DND-41 (cell line): ENCODE data around the gene SLC8B1.

Experiments
- ATAC-seq: fragments of 200-7000 bp; cut with Tn5 transposase; 3 replicates; pipeline ENCODE4 v1.9.1; 2021; ENCODE audit warnings: low read depth; ENCODE audit not compliant: insufficient read depth
- DNase-seq: peaks from one replicate; pipeline ENCODE4 v3.0.0-alpha.2; 2020
- H2AFZ ChIP-seq: 2 replicates; pipeline ENCODE4 v1.6.0; 2012; ENCODE audit warnings: low read depth, low read length
- H3K27ac ChIP-seq: 2 replicates; pipeline ENCODE4 v1.5.1; 2012; ENCODE audit warnings: low read length, inconsistent platforms
- H3K27me3 ChIP-seq: fragments of 200-600 bp; sonication (generic); 2 replicates; pipeline ENCODE4 v1.6.0; 2012; ENCODE audit warnings: low read length, mild to moderate bottlenecking, inconsistent platforms; ENCODE audit not compliant: insufficient read depth, poor library complexity
- H3K36me3 ChIP-seq: 2 replicates; pipeline ENCODE4 v1.5.1; 2012; ENCODE audit warnings: low read length, inconsistent platforms; ENCODE audit not compliant: insufficient read depth
- H3K4me1 ChIP-seq: 2 replicates; pipeline ENCODE4 v1.5.1; 2012; ENCODE audit warnings: mild to moderate bottlenecking, low read length; ENCODE audit not compliant: insufficient read depth
- H3K4me2 ChIP-seq: 2 replicates; pipeline ENCODE4 v1.6.0; 2012; ENCODE audit warnings: mild to moderate bottlenecking, moderate library complexity, low read length, inconsistent platforms; ENCODE audit not compliant: insufficient read depth
- H3K4me3 ChIP-seq, 2 experiments: fragments of 200-600 bp in 1 of 2; shearing (Covaris generic) in 1 of 2; 2 replicates each; pipeline ENCODE4 v1.5.1; 2012 to 2016; ENCODE audit warnings: inconsistent platforms in 2 of 2, low read length in 2 of 2, mild to moderate bottlenecking in 2 of 2, low read depth in 1 of 2, moderate library complexity in 1 of 2
- H3K79me2 ChIP-seq: 2 replicates; pipeline ENCODE4 v1.6.0; 2012; ENCODE audit warnings: low read length, inconsistent platforms; ENCODE audit not compliant: insufficient read depth
- H3K9ac ChIP-seq: 2 replicates; pipeline ENCODE4 v1.6.0; 2012; ENCODE audit warnings: low read depth, mild to moderate bottlenecking, inconsistent platforms, low read length, moderate library complexity
- H3K9me3 ChIP-seq: 2 replicates; pipeline ENCODE4 v1.5.1; 2012; ENCODE audit warnings: low read length, moderate library complexity, mild to moderate bottlenecking, inconsistent platforms; ENCODE audit not compliant: insufficient read depth, severe bottlenecking
- H4K20me1 ChIP-seq: 2 replicates; pipeline ENCODE4 v1.6.0; 2012; ENCODE audit warnings: low read length; ENCODE audit not compliant: insufficient read depth
- EZH2 ChIP-seq: IDR thresholded peaks from 3 replicates; pipeline ENCODE4 v1.6.1; 2012; ENCODE audit warnings: borderline replicate concordance, low read depth, mild to moderate bottlenecking, moderate library complexity, low read length, inconsistent platforms; ENCODE audit not compliant: severe bottlenecking
- TF ChIP-seq, protein P1 (sequence below): IDR thresholded peaks from 2 replicates; pipeline ENCODE4 v1.5.1; 2012; ENCODE audit warnings: borderline replicate concordance, low read length, moderate library complexity, mild to moderate bottlenecking; ENCODE audit not compliant: poor library complexity, severe bottlenecking; ENCODE audit errors: extremely low read depth

Gene SLC8B1

DNA sequence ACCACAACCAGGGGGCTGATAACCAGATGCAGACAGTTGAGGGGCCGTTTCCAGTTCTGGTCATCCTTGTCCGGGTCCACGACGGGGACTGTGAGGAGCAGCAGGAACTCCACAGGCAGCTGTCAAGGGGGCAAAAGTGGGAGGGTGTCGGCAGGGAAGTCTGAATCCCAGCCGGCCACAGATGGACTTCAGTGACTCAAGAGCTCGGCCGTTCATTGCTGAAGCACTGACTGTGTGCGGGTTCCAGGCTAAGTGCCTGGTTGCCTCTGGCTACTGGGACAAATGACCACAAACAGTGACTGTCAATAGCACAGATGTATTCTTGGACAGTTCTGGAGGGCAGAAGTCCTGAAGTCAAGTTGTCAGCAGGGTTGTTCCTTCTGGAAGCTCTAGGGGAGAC is 19.6 kb downstream of the SLC8B1 start:
- no peak for DNase-seq
- H2AFZ ChIP-seq: no peak overlapping the region
- H3K4me1 ChIP-seq: no peaks in the 10 kb centered on the region
- H3K36me3 ChIP-seq: peaks cover 87% of the 10 kb centered on the region
- TF ChIP-seq, protein P1, sequence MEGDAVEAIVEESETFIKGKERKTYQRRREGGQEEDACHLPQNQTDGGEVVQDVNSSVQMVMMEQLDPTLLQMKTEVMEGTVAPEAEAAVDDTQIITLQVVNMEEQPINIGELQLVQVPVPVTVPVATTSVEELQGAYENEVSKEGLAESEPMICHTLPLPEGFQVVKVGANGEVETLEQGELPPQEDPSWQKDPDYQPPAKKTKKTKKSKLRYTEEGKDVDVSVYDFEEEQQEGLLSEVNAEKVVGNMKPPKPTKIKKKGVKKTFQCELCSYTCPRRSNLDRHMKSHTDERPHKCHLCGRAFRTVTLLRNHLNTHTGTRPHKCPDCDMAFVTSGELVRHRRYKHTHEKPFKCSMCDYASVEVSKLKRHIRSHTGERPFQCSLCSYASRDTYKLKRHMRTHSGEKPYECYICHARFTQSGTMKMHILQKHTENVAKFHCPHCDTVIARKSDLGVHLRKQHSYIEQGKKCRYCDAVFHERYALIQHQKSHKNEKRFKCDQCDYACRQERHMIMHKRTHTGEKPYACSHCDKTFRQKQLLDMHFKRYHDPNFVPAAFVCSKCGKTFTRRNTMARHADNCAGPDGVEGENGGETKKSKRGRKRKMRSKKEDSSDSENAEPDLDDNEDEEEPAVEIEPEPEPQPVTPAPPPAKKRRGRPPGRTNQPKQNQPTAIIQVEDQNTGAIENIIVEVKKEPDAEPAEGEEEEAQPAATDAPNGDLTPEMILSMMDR: no peak
- no peak for TF ChIP-seq EZH2
- H3K4me2 ChIP-seq: no peak overlapping the region
- no peaks in the 10 kb centered on the region for H4K20me1 ChIP-seq
- no peak overlapping the region for H3K9ac ChIP-seq
- no peak overlapping the region for H3K4me3 ChIP-seq
- H3K9me3 ChIP-seq: no peaks in the 10 kb centered on the region
- H3K79me2 ChIP-seq: no peaks in the 10 kb centered on the region
- no peak overlapping the region for H3K27ac ChIP-seq
- H3K27me3 ChIP-seq: no peaks in the 10 kb centered on the region
- no peak for ATAC-seq

DNA sequence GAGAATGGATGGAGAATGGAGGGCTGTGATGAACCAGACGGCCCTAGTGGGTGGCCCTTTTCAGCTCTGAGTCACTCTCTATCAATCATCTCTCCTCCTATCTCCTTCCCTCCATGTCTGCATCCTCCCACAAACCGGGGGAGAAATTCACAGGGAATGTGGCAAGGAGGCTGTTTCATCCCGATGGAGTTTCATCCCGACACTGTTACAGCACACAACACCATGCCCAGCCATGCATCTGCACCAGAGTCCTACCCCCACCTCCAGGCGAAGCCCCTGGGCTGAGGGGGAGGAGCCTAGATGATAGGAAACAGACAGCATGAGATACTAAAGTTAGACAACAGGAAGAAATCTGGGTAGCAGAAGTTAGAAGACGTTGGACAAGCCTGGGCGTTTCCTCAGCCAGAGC is 20.8 kb downstream of the SLC8B1 start:
- Histone ChIP-seq H3K4me1 (no peaks in the 10 kb centered on the region), H3K36me3 (peaks cover 84% of the 10 kb centered on the region), H3K4me3 (no peak overlapping the region), H3K9me3 (no peaks in the 10 kb centered on the region), H3K27ac (no peak overlapping the region), H2AFZ (no peak overlapping the region), H3K27me3 (no peaks in the 10 kb centered on the region), H3K4me2 (no peak overlapping the region), H3K9ac (no peak overlapping the region), H3K79me2 (no peaks in the 10 kb centered on the region), H4K20me1 (no peaks in the 10 kb centered on the region)
- ATAC-seq: no peak
- TF ChIP-seq, protein P1: no peak
- TF ChIP-seq EZH2: no peak
- DNase-seq: no peak

- Histone ChIP-seq H3K36me3 (peaks cover 73% of the 10 kb centered on the region), H3K79me2 (no peaks in the 10 kb centered on the region), H3K4me3 (no peak overlapping the region), H3K27me3 (no peaks in the 10 kb centered on the region), H2AFZ (no peak overlapping the region), H4K20me1 (no peaks in the 10 kb centered on the region), H3K27ac (no peak overlapping the region), H3K9me3 (no peaks in the 10 kb centered on the region), H3K4me1 (no peaks in the 10 kb centered on the region), H3K9ac (no peak overlapping the region), H3K4me2 (no peak overlapping the region)
- no peak for TF ChIP-seq EZH2
- TF ChIP-seq, protein P1: peak; percentile 46
- peak; percentile 36; the same call in 1 of the 3 replicates for ATAC-seq
- peak; percentile 32 for DNase-seq
These were observed 24.4 kb downstream of the SLC8B1 start for GRCh38 chr12:113310489-113310888.

GRCh38 chr12:113306382-113306781 is 28.5 kb downstream of the SLC8B1 start:
- Histone ChIP-seq H3K9ac (no peak overlapping the region), H2AFZ (no peak overlapping the region), H3K79me2 (no peaks in the 10 kb centered on the region), H3K4me1 (peaks cover 4% of the 10 kb centered on the region; the same call in 1 of the 2 replicates), H3K36me3 (peaks cover 73% of the 10 kb centered on the region), H3K9me3 (no peaks in the 10 kb centered on the region), H3K4me2 (no peak overlapping the region), H4K20me1 (no peaks in the 10 kb centered on the region; the same call in 1 of the 2 replicates), H3K27me3 (no peaks in the 10 kb centered on the region), H3K4me3 (no peak overlapping the region), H3K27ac (no peak overlapping the region)
- no peak for TF ChIP-seq EZH2
- TF ChIP-seq, protein P1: no peak
- DNase-seq: no peak
- no peak for ATAC-seq
